GM12872 (cell line): ENCODE results near the gene ADAMTS19.
A peak's percentile ranks its signal among the peaks of the same experiment; 100 is the strongest.

ENCODE experiments used
- CTCF ChIP-seq: IDR thresholded peaks from 3 replicates; pipeline ENCODE4 v1.5.1; 2011; ENCODE audit warnings: low read depth, mild to moderate bottlenecking, low read length, moderate library complexity; ENCODE audit not compliant: insufficient read depth

The ADAMTS19 gene

DNA sequence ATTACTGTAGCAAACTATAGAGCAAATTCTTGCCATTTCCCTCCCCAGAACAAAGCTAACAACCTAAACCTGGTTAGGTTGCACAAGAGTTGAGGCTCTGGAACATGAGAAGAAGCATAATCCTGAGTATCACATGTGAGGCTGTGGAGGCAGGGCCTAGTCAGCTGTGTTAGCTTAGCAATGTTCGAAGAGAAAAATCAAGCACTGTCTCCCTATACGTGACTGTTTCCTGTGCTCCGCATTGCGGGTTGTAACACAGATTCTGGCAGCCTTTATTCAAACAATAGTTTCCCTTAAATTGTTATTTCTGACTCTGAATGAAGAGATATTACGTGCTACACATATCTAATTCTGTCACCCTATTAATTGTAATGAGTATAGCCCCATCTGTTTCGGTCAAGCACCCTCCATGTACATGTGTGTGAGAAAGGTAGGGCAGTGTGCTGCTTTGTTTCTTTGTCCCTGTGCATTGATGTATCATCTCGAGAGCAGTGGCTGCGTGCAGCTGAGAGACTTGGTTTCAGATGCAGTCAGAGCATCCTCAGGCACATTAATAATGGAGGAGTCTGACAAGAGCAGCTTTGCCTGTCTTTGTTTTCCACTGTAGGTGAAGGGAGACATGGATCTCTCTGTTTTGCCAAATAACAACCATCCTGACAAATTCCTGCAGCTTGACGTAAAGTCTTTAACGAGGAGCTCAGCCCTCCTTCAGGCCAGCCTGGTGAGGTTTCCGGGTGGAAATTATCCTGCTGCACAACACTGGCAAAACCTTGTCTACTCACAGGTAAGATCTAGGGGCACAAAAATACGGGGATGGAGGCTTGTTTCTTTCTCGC lies 287.7 kb downstream of the ADAMTS19 start, which contains the start of gene MINAR2:
Gene MINAR2 (plus strand): TSS at position 523 of the 836 bp plus-strand sequence. CDS start 97 bp downstream, at position 620.
- TF ChIP-seq CTCF, result no peak

GRCh38 chr5:129748913-129749880 lies 289.1 kb downstream of the ADAMTS19 start:
- no peak for TF ChIP-seq CTCF

DNA sequence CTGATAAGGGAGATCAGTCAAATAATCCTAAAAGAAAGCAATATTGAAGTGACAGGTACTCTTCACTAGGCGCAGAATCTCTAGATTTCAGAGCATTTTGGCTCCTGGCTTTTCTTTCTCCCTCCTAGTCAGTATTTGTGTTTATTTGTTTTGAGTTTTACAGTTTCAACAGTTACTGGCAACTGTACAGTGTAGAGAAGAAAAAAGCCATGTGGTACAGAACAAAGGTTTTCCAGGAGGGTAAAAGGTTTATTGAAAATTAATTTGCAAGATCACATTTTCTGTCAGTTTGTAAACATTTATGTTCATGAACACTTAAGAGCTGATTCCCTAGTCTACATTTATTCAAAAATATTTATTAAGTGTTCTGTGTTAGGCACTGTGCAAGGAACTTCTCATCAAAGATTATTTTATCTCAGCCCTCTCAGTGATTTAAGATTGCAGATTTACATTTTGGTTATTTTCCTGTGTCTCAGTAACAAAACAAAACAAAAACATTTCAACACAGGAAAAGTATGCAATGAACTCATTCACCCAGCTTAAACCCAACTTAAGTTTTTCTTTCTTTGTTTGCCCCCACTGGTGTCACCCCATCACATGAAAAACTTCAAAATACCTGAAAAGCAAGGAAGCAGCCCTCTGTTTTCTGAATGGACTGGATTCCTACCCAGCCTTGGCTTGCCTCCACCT lies 300.7 kb downstream of the ADAMTS19 start:
- TF ChIP-seq CTCF, result no peak

- no peak for TF ChIP-seq CTCF
Observed at GRCh38 chr5:129763651-129764050, 303.6 kb downstream of the ADAMTS19 start.

GRCh38 chr5:129766798-129767197 lies 306.7 kb downstream of the ADAMTS19 start:
- no peak for TF ChIP-seq CTCF

DNA sequence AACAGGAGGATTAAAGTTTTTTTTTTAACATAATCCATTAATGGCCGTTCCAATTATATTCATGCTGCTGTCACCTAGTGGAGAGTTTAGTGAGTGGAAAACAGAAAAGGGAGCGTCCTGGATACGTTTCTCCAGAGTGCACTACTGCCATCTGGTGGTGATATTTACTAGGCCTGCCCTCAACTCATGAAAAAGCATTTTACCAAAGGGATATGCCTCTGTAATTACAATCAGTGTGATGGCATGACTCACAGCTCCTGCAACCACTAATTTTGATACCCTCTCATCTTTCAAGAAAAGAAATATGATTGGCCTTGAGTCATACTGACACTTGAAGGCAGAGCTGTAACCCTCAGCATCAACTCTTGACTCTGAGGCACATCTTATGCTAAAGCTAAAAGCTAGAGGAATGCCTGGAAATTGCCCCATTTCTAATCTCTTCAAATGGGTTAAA lies 307.9 kb downstream of the ADAMTS19 start:
- peak; percentile 89 for TF ChIP-seq CTCF
